IMR-90 (cell line): ENCODE results near the gene GRID1. TPM values are rescaled to one million over a fixed set of nuclear protein-coding genes. Genes with fewer than 3 reads are reported as not detected.

Experiments used
- ATAC-seq: fragments of 200-7000 bp; cut with Tn5 transposase; 2 replicates; pipeline ENCODE4 v1.9.1; 2020; ENCODE audit warnings: low read depth, mild to moderate bottlenecking, moderate library complexity
- BruUV-seq: library from RNA; stranded (reverse); fragments of 400-500 nt; replicated peaks from 2 replicates; lab custom pipeline; 2021; lab: Mats Ljungman, UMichigan
- CTCF ChIA-PET: fragments of 300-600 bp; formaldehyde crosslinking; extraction: SDS; loops from one replicate; lab custom pipeline; 2021; ENCODE audit warnings: antibody characterized with exemption; lab: Yijun Ruan, JAX
- POLR2A ChIA-PET: fragments of 300-600 bp; sonication (Branson Sonifier 250); formaldehyde crosslinking; loops from one replicate; lab custom pipeline; 2022; ENCODE audit warnings: antibody characterized with exemption; ENCODE audit not compliant: unreplicated experiment; lab: Charles Lee
- DNase-seq: peaks from one replicate; pipeline ENCODE4 v3.0.0; 2013
- H2AFZ ChIP-seq: replicated peaks from 2 replicates; pipeline ENCODE3; 2013; ENCODE audit warnings: low read length, mild to moderate bottlenecking; ENCODE audit not compliant: poor library complexity
- H2AK5ac ChIP-seq: 2 replicates; pipeline ENCODE4 v1.6.1; 2013; ENCODE audit warnings: low read depth, low read length, inconsistent platforms
- H2AK9ac ChIP-seq: replicated peaks from 2 replicates; pipeline ENCODE3; 2013; ENCODE audit warnings: mild to moderate bottlenecking, low read depth, low read length, moderate library complexity; ENCODE audit not compliant: poor library complexity
- H2BK120ac ChIP-seq: 2 replicates; pipeline ENCODE4 v1.6.1; 2013; ENCODE audit warnings: low read depth, low read length, inconsistent platforms
- H2BK15ac ChIP-seq: 3 replicates; pipeline ENCODE4 v1.6.1; 2013; ENCODE audit warnings: low read depth, low read length, inconsistent platforms
- H2BK20ac ChIP-seq: 2 replicates; pipeline ENCODE4 v1.6.1; 2013; ENCODE audit warnings: low read depth, mild to moderate bottlenecking, inconsistent platforms, low read length, moderate library complexity
- H2BK5ac ChIP-seq: 2 replicates; pipeline ENCODE4 v1.6.1; 2013; ENCODE audit warnings: mild to moderate bottlenecking, low read depth, low read length, inconsistent platforms; ENCODE audit not compliant: poor library complexity, severe bottlenecking
- H3K14ac ChIP-seq: replicated peaks from 2 replicates; pipeline ENCODE4 v1.6.1; 2013; ENCODE audit warnings: low read depth, low read length, inconsistent platforms
- H3K18ac ChIP-seq: 2 replicates; pipeline ENCODE4 v1.6.1; 2013; ENCODE audit warnings: low read depth, low read length, control low read depth
- H3K23ac ChIP-seq: 2 replicates; pipeline ENCODE4 v1.6.1; 2013; ENCODE audit warnings: low read depth, low read length, inconsistent platforms
- H3K27ac ChIP-seq: 2 replicates; pipeline ENCODE4 v1.5.1; 2013; ENCODE audit warnings: mild to moderate bottlenecking, control low read depth, low read length; ENCODE audit not compliant: insufficient read depth
- H3K27me3 ChIP-seq: 2 replicates; pipeline ENCODE4 v1.6.1; 2013; ENCODE audit warnings: low read length; ENCODE audit not compliant: control insufficient read depth, insufficient read depth
- H3K36me3 ChIP-seq: 2 replicates; pipeline ENCODE4 v1.6.1; 2013; ENCODE audit warnings: low read length, mixed read lengths; ENCODE audit not compliant: control insufficient read depth, insufficient read depth
- H3K4ac ChIP-seq: 2 replicates; pipeline ENCODE4 v1.6.1; 2013; ENCODE audit warnings: low read depth, low read length, inconsistent platforms
- H3K4me1 ChIP-seq: 2 replicates; pipeline ENCODE4 v1.6.1; 2013; ENCODE audit warnings: low read length, mixed read lengths; ENCODE audit not compliant: control insufficient read depth, insufficient read depth
- H3K4me2 ChIP-seq: 2 replicates; pipeline ENCODE4 v1.6.1; 2013; ENCODE audit warnings: low read depth, mild to moderate bottlenecking, control low read depth, low read length, moderate library complexity
- H3K4me3 ChIP-seq: 2 replicates; pipeline ENCODE4 v1.5.1; 2013; ENCODE audit warnings: low read depth, mild to moderate bottlenecking, control low read depth, low read length, moderate library complexity; ENCODE audit not compliant: insufficient read depth
- H3K56ac ChIP-seq: 2 replicates; pipeline ENCODE4 v1.6.1; 2013; ENCODE audit warnings: low read length, inconsistent platforms; ENCODE audit not compliant: insufficient read depth; ENCODE audit errors: extremely low read depth
- H3K79me1 ChIP-seq, 2 experiments: 2 replicates each; pipeline ENCODE4 v1.6.1; 2013; ENCODE audit warnings: low read length in 2 of 2, inconsistent platforms in 1 of 2, low read depth in 1 of 2
- H3K9ac ChIP-seq: 2 replicates; pipeline ENCODE4 v1.6.1; 2013; ENCODE audit warnings: low read depth, low read length, control low read depth
- H3K9me1 ChIP-seq: 2 replicates; pipeline ENCODE4 v1.6.1; 2013; ENCODE audit warnings: low read length, inconsistent platforms; ENCODE audit not compliant: insufficient read depth
- H3K9me3 ChIP-seq: 2 replicates; pipeline ENCODE4 v1.6.1; 2013; ENCODE audit warnings: low read length; ENCODE audit not compliant: control insufficient read depth, insufficient read depth
- H4K20me1 ChIP-seq: 2 replicates; pipeline ENCODE4 v1.6.1; 2013; ENCODE audit warnings: low read length, inconsistent platforms; ENCODE audit not compliant: insufficient read depth
- H4K5ac ChIP-seq: 2 replicates; pipeline ENCODE4 v1.6.1; 2013; ENCODE audit warnings: mild to moderate bottlenecking, low read depth, low read length, control low read depth
- H4K8ac ChIP-seq, 2 experiments: 2 replicates each; pipeline ENCODE4 v1.6.1; 2013; ENCODE audit warnings: low read depth in 2 of 2, low read length in 2 of 2, control low read depth in 1 of 2, inconsistent platforms in 1 of 2
- H4K91ac ChIP-seq: 2 replicates; pipeline ENCODE4 v1.6.1; 2013; ENCODE audit warnings: low read depth, low read length, inconsistent platforms; ENCODE audit not compliant: insufficient read depth
- BHLHE40 ChIP-seq: fragments of 150-350 bp; IDR thresholded peaks from 2 replicates; pipeline ENCODE4 v1.6.1; 2016; ENCODE audit warnings: mild to moderate bottlenecking, low read depth, low read length
- CEBPB ChIP-seq: IDR thresholded peaks from 2 replicates; pipeline ENCODE4 v1.6.1; 2012; ENCODE audit warnings: low read depth, low read length, improper control_type of control experiment
- CHD1 ChIP-seq: IDR thresholded peaks from 2 replicates; pipeline ENCODE4 v1.6.1; 2012; ENCODE audit warnings: low read depth, low read length, improper control_type of control experiment
- CTCF ChIP-seq: conservative IDR thresholded peaks from 2 replicates; pipeline ENCODE4 v1.5.1; 2012; ENCODE audit warnings: mild to moderate bottlenecking, low read depth, low read length, improper control_type of control experiment
- ELK1 ChIP-seq: fragments of 150-350 bp; IDR thresholded peaks from 2 replicates; pipeline ENCODE4 v1.6.1; 2016; ENCODE audit warnings: low read depth, mild to moderate bottlenecking, low read length, moderate library complexity, borderline replicate concordance
- FOS ChIP-seq: fragments of 150-350 bp; IDR thresholded peaks from 2 replicates; pipeline ENCODE4 v1.6.1; 2016; ENCODE audit warnings: low read depth, low read length
- MAFK ChIP-seq: IDR thresholded peaks from 2 replicates; pipeline ENCODE4 v1.6.1; 2012; ENCODE audit warnings: low read depth, low read length, improper control_type of control experiment
- MAZ ChIP-seq: IDR thresholded peaks from 2 replicates; pipeline ENCODE4 v1.6.1; 2012; ENCODE audit warnings: low read depth, mild to moderate bottlenecking, low read length, improper control_type of control experiment, moderate library complexity, borderline replicate concordance
- MXI1 ChIP-seq: IDR thresholded peaks from 2 replicates; pipeline ENCODE4 v1.6.1; 2012; ENCODE audit warnings: low read depth, mild to moderate bottlenecking, low read length, moderate library complexity, borderline replicate concordance
- NFE2L2 ChIP-seq: fragments of 150-350 bp; IDR thresholded peaks from 2 replicates; pipeline ENCODE4 v1.6.1; 2016; ENCODE audit warnings: low read depth, mild to moderate bottlenecking, low read length
- POLR2A ChIP-seq: IDR thresholded peaks from 2 replicates; pipeline ENCODE4 v1.6.1; 2012; ENCODE audit warnings: mild to moderate bottlenecking, low read depth, low read length
- RAD21 ChIP-seq: IDR thresholded peaks from 2 replicates; pipeline ENCODE4 v1.6.1; 2012; ENCODE audit warnings: low read length, improper control_type of control experiment
- RCOR1 ChIP-seq: IDR thresholded peaks from 2 replicates; pipeline ENCODE4 v1.6.1; 2012; ENCODE audit warnings: mild to moderate bottlenecking, low read length, improper control_type of control experiment; ENCODE audit not compliant: insufficient replicate concordance
- RFX5 ChIP-seq: IDR thresholded peaks from 2 replicates; pipeline ENCODE4 v1.8.0; 2012; ENCODE audit warnings: low read depth, mild to moderate bottlenecking, low read length, moderate library complexity
- USF2 ChIP-seq: fragments of 150-350 bp; IDR thresholded peaks from 2 replicates; pipeline ENCODE4 v1.6.1; 2017; ENCODE audit warnings: mild to moderate bottlenecking, antibody characterized with exemption, low read length, low read depth
- WGBS, 2 experiments: methylation state at CpG; one replicate each; pipeline versions ENCODE4 v1.1.5 to v1.1.7; 2013; ENCODE audit warnings: missing lambda C conversion rate in 2 of 2; ENCODE audit not compliant: insufficient read length in 1 of 2; ENCODE audit errors: extremely low coverage in 2 of 2; 5-methylcytosine and 5-hydroxymethylcytosine counted together
- dilution Hi-C: fragments of 300-500 bp; cut with HindIII; formaldehyde crosslinking; loops from one replicate; pipeline ENCODE4 v1.14.3; 2018; ENCODE audit warnings: low sequenced_read_pairs; ENCODE audit not compliant: unreplicated experiment
- in situ Hi-C: fragments of 300-500 bp; cut with MboI; formaldehyde crosslinking; loops from 3 replicates; pipeline ENCODE4 v1.14.3; 2019; ENCODE audit warnings: low sequenced_read_pairs, inconsistent platforms, mixed read lengths
- intact Hi-C: fragments of 100-400 bp; cut with micrococcal nuclease; formaldehyde crosslinking; loops from 2 replicates; pipeline ENCODE4 v1.10.0; 2022
- polyA plus RNA-seq, 3 experiments: library from polyadenylated mRNA; depleted of rRNA; stranded (reverse); fragments of >200 nt; gene quantifications; 2 replicates each; pipeline ENCODE4 v1.2.3, GENCODE V29; 2012; ENCODE audit warnings: low replicate concordance in 1 of 3
- total RNA-seq: library from RNA; depleted of rRNA; stranded (reverse); fragments of >200 nt; gene quantifications from 2 replicates; pipeline ENCODE4 v1.2.3, GENCODE V29; 2012

The GRID1 gene
- total and polyA plus RNA-seq, 2 of the 4 experiments (the other 2 are of a cell fraction), result not detected

GRCh38 chr10:86030312-86030711 is 336.3 kb downstream of the GRID1 start:
- Histone ChIP-seq H3K4ac (no peak overlapping the region), H2AFZ (no peak overlapping the region), H3K14ac (no peak overlapping the region), H3K18ac (no peak overlapping the region), H3K27me3 (no peaks in the 10 kb centered on the region), H3K9me1 (no peaks in the 10 kb centered on the region), H3K9ac (no peak overlapping the region), H4K20me1 (no peaks in the 10 kb centered on the region), H2BK20ac (no peak overlapping the region), H3K27ac (no peak overlapping the region), H3K4me3 (no peak overlapping the region), H2BK15ac (no peak overlapping the region), H3K56ac (no peak overlapping the region), H3K23ac (no peak overlapping the region), H2BK5ac (no peak overlapping the region), H3K36me3 (no peaks in the 10 kb centered on the region), H3K79me1 (no peaks in the 10 kb centered on the region), H4K5ac (no peak overlapping the region), H2BK120ac (no peak overlapping the region), H3K4me2 (no peak overlapping the region), H4K91ac (no peak overlapping the region), H3K4me1 (no peaks in the 10 kb centered on the region), H2AK5ac (no peak overlapping the region), H4K8ac (no peak overlapping the region), H3K9me3 (peaks cover 9% of the 10 kb centered on the region; the same call in 1 of the 2 replicates), H2AK9ac (no peak overlapping the region)
- ATAC-seq (no peak), DNase-seq (no peak)
- intact Hi-C loops (no loop called here), in situ Hi-C loops (no loop called here), dilution Hi-C loops (no loop called here)
- WGBS, 2 experiments, result no CpG with 5 or more reads among the region's 2 CpGs
- CTCF ChIA-PET, result no interaction called here
- BruUV-seq, result no TSS peak
- POLR2A ChIA-PET, result no interaction called here
- TF ChIP-seq RFX5 (no peak), CEBPB (no peak), RCOR1 (no peak), CHD1 (no peak), ELK1 (no peak), MAZ (no peak), MXI1 (no peak), USF2 (no peak), RAD21 (no peak), BHLHE40 (no peak), NFE2L2 (no peak), POLR2A (no peak), CTCF (no peak), MAFK (no peak), FOS (no peak)
